Kidney (tissue), 14 donors: ENCODE results near the gene QPCTL. TPM values are rescaled to one million over a fixed set of nuclear protein-coding genes. Genes with fewer than 3 reads are reported as not detected.
"Not testable (repeated sequence)": the region's sequence is repeated elsewhere in the genome, so short reads cannot be mapped to it uniquely, and the experiment has no call there.

Experiments
- DNase-seq, 5 donors: peaks; one replicate each; pipeline ENCODE4 v3.0.0-alpha.2; 2013 to 2020
- FAIRE-seq: peaks from 2 replicates; lab custom pipeline; 2012; peaks lifted over from hg19 to GRCh38; lab: Jason Lieb, UNC
- H3K27ac ChIP-seq, 2 donors: one replicate each; pipeline ENCODE4 v1.7.0; 2013; ENCODE audit warnings: low read depth in 2 of 2, low read length in 2 of 2, inconsistent platforms in 1 of 2
- H3K27me3 ChIP-seq: one replicate; pipeline ENCODE4 v1.7.1; 2013; ENCODE audit warnings: low read length, inconsistent platforms; ENCODE audit not compliant: control insufficient read depth, insufficient read depth
- H3K36me3 ChIP-seq, 3 donors: one replicate each; pipeline versions ENCODE4 v1.7.0 to v1.7.1; 2013; ENCODE audit warnings: low read length in 3 of 3, control low read depth in 1 of 3, inconsistent platforms in 1 of 3; ENCODE audit not compliant: insufficient read depth in 3 of 3, control insufficient read depth in 2 of 3
- H3K4me1 ChIP-seq, 3 donors: one replicate each; pipeline versions ENCODE4 v1.7.0 to v1.7.1; 2013; ENCODE audit warnings: low read length in 3 of 3, inconsistent platforms in 1 of 3, low read depth in 1 of 3; ENCODE audit not compliant: control insufficient read depth in 2 of 3, insufficient read depth in 2 of 3
- H3K4me3 ChIP-seq, 3 donors: one replicate each; pipeline versions ENCODE4 v1.7.0 to v1.8.1; 2013; ENCODE audit warnings: low read length in 3 of 3, control low read depth in 1 of 3, inconsistent platforms in 1 of 3
- H3K9ac ChIP-seq, 3 donors: one replicate each; pipeline versions ENCODE4 v1.7.0 to v1.7.1; 2013; ENCODE audit warnings: low read length in 3 of 3, control low read depth in 1 of 3, inconsistent platforms in 1 of 3
- H3K9me3 ChIP-seq, 3 donors: one replicate each; pipeline versions ENCODE4 v1.7.0 to v1.7.1; 2013; ENCODE audit warnings: low read length in 3 of 3, control low read depth in 1 of 3, inconsistent platforms in 1 of 3; ENCODE audit not compliant: control insufficient read depth in 2 of 3, insufficient read depth in 1 of 3
- CTCF ChIP-seq: IDR thresholded peaks from 3 replicates; pipeline ENCODE4 v1.5.1; 2012; ENCODE audit warnings: mild to moderate bottlenecking, moderate library complexity, borderline replicate concordance; ENCODE audit not compliant: insufficient read depth; ENCODE audit errors: extremely low read depth
- intact Hi-C: fragments of 100-400 bp; cut with DNase I; formaldehyde crosslinking; loops from one replicate; pipeline ENCODE4 v1.11.1; 2022
- polyA plus RNA-seq: library from polyadenylated mRNA; stranded (reverse); fragments of 350-450 nt; fragmentation: Illumina TruSeq; extraction: RNeasy Lipid Tissue Mini Kit (QIAGEN cat#74804); gene quantifications from one replicate; pipeline ENCODE4 v1.2.3, GENCODE V29; 2014; ENCODE audit warnings: low read depth, low replicate concordance; ENCODE audit not compliant: insufficient read depth
- total RNA-seq: library from RNA; stranded (reverse); fragmentation: NEBNext Ultra II Directional; extraction: Animal tissue kit (Norgen Biotek cat#: 25700); gene quantifications from one replicate; pipeline ENCODE4 v1.2.1, GENCODE V29; 2021
- donor health status: control.
- donor health status: control.
- donor health status: control.
- donor health status: control.
- donor health status: control.
- donor health status: DM: yes; HTN: yes; CAD: no.
- donor health status: Normal renal cell carcinoma (clear cell type).

The QPCTL gene
- total and polyA plus RNA-seq, 2 donors from 2014 or later: 6.8 to 8.0 TPM

- H3K27me3 ChIP-seq: no peaks in the 10 kb centered on the region
- intact Hi-C loops: no loop called here
Observed at GRCh38 chr19:45742969-45743368, 50.5 kb downstream of the QPCTL start.

DNA sequence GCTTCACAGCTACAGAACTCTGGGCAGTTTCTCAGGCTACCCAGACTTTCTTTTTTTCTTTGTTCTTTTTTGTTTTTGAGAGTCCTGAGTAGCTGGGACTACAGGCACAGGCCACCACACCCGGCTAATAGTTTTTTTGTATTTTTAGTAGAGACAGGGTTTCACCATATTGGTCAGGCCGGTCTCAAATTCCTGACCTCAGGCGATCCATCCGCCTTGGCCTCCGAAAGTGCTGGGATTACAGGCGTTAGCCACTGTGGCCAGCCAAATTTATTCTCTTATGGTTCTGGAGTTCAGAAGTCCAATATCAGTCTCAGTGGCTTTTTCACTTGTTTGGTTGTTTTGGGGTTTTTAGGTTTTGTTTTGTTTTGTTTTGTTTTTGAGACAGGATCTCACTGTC is 53.1 kb downstream of the QPCTL start:
- no peaks in the 10 kb centered on the region for H3K9me3 ChIP-seq
- H3K36me3 ChIP-seq: no peaks in the 10 kb centered on the region
- H3K27me3 ChIP-seq: no peaks in the 10 kb centered on the region
- intact Hi-C loops: no loop called here
- DNase-seq: no peak
- TF ChIP-seq CTCF: no peak
- no peak for FAIRE-seq
- no peaks in the 10 kb centered on the region for H3K4me1 ChIP-seq
- H3K27ac ChIP-seq: no peak overlapping the region
- H3K4me3 ChIP-seq: no peak overlapping the region
- no peak overlapping the region for H3K9ac ChIP-seq

More at GRCh38 chr19:45742969-45743368, 50.5 kb downstream of the QPCTL start:
- Histone ChIP-seq H3K4me3 (no peak overlapping the region), H3K36me3 (no peaks in the 10 kb centered on the region), H3K27ac (no peak overlapping the region), H3K9me3 (no peaks in the 10 kb centered on the region), H3K4me1 (no peaks in the 10 kb centered on the region), H3K9ac (no peak overlapping the region)
- FAIRE-seq (no peak), DNase-seq (no peak)
- TF ChIP-seq CTCF: no peak

- no peak overlapping the region for H3K27ac ChIP-seq
- no peaks in the 10 kb centered on the region for H3K36me3 ChIP-seq
- FAIRE-seq (no peak), DNase-seq (no peak)
- no peaks in the 10 kb centered on the region for H3K27me3 ChIP-seq
- H3K4me1 ChIP-seq: no peaks in the 10 kb centered on the region
- no peaks in the 10 kb centered on the region for H3K9me3 ChIP-seq
- H3K4me3 ChIP-seq: no peak overlapping the region
- H3K9ac ChIP-seq: no peak overlapping the region
- intact Hi-C loops: no loop called here
- no peak for TF ChIP-seq CTCF
Observed at GRCh38 chr19:45746866-45747265, 54.4 kb downstream of the QPCTL start.

GRCh38 chr19:45747513-45747912 is 55.0 kb downstream of the QPCTL start:
- FAIRE-seq (no peak), DNase-seq (no peak)
- H3K27ac ChIP-seq: no peak overlapping the region
- H3K9ac ChIP-seq: no peak overlapping the region
- intact Hi-C loops: no loop called here
- no peaks in the 10 kb centered on the region for H3K27me3 ChIP-seq
- no peaks in the 10 kb centered on the region for H3K4me1 ChIP-seq
- H3K4me3 ChIP-seq: no peak overlapping the region
- no peaks in the 10 kb centered on the region for H3K36me3 ChIP-seq
- H3K9me3 ChIP-seq: no peaks in the 10 kb centered on the region
- no peak for TF ChIP-seq CTCF

DNA sequence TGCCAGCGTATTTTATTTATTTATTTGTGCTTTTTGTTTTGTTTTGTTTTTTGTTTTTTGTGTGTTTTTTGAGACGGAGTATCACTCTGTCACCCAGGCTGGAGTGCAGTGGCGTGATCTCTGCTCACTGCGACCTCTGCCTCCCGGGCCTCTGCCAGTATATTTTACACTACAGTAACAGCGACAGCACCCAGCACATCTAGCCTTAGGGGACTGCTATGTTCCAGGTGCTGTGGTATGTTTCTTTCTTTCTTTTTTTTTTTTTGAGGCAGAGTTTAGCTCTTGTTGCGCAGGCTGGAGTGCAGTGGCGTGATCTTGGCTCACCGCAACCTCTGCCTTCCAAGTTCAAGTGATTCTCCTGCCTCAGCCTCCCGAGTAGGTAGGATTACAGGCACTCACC is 59.0 kb downstream of the QPCTL start:
- DNase-seq, H3K4me1 ChIP-seq, H3K36me3 ChIP-seq, H3K4me3 ChIP-seq, H3K9ac ChIP-seq, intact Hi-C loops, FAIRE-seq, H3K27me3 ChIP-seq, H3K9me3 ChIP-seq, H3K27ac ChIP-seq: not testable (repeated sequence)
